Hepatocyte (in vitro differentiated cells): ENCODE measurements around the gene HPSE2. TPM values are rescaled to one million over a fixed set of nuclear protein-coding genes. Genes with fewer than 3 reads are reported as not detected.

Experiments
- DNase-seq: peaks from one replicate; pipeline ENCODE4 v3.0.0-alpha.2; 2016; ENCODE audit warnings: low spot score
- H2AFZ ChIP-seq: fragments of 200-600 bp; sonication (generic); 2 replicates; pipeline ENCODE4 v1.6.0; 2016; ENCODE audit warnings: antibody characterized with exemption, mild to moderate bottlenecking
- H3K27ac ChIP-seq: fragments of 200-600 bp; sonication (generic); 2 replicates; pipeline ENCODE4 v1.5.1; 2016; ENCODE audit warnings: mild to moderate bottlenecking
- H3K27me3 ChIP-seq: fragments of 200-600 bp; sonication (generic); 2 replicates; pipeline ENCODE4 v1.6.1; 2016
- H3K36me3 ChIP-seq: fragments of 200-600 bp; sonication (generic); replicated peaks from 2 replicates; pipeline ENCODE4 v1.5.1; 2016; ENCODE audit warnings: low read depth; ENCODE audit not compliant: insufficient read depth
- H3K4me1 ChIP-seq: fragments of 200-600 bp; sonication (generic); 2 replicates; pipeline ENCODE4 v1.5.1; 2016; ENCODE audit warnings: mild to moderate bottlenecking, moderate library complexity; ENCODE audit not compliant: insufficient read depth
- H3K4me2 ChIP-seq: fragments of 200-600 bp; sonication (generic); 2 replicates; pipeline ENCODE4 v1.6.0; 2016
- H3K4me3 ChIP-seq: fragments of 200-600 bp; sonication (generic); 2 replicates; pipeline ENCODE4 v1.5.1; 2016; ENCODE audit warnings: mild to moderate bottlenecking
- H3K79me2 ChIP-seq: fragments of 200-600 bp; sonication (generic); 2 replicates; pipeline ENCODE4 v1.6.0; 2017; ENCODE audit warnings: mild to moderate bottlenecking
- H3K9me2 ChIP-seq: fragments of 200-600 bp; sonication (generic); replicated peaks from 2 replicates; pipeline ENCODE4 v1.6.0; 2017; ENCODE audit warnings: mild to moderate bottlenecking; ENCODE audit not compliant: insufficient read depth
- H3K9me3 ChIP-seq: fragments of 200-600 bp; sonication (generic); 2 replicates; pipeline ENCODE4 v1.5.1; 2016; ENCODE audit warnings: low read depth, mild to moderate bottlenecking
- H4K20me1 ChIP-seq: fragments of 200-600 bp; sonication (generic); 2 replicates; pipeline ENCODE4 v1.6.0; 2016; ENCODE audit warnings: mild to moderate bottlenecking; ENCODE audit not compliant: insufficient read depth, poor library complexity, severe bottlenecking
- CTCF ChIP-seq: fragments of 200-600 bp; sonication (generic); IDR thresholded peaks from 2 replicates; pipeline ENCODE4 v1.5.1; 2016; ENCODE audit warnings: antibody characterized with exemption, mild to moderate bottlenecking; ENCODE audit not compliant: poor library complexity
- EZH2 ChIP-seq: fragments of 200-600 bp; sonication (generic); IDR thresholded peaks from 2 replicates; pipeline ENCODE4 v1.6.1; 2016; ENCODE audit warnings: antibody characterized with exemption, mild to moderate bottlenecking, borderline replicate concordance
- EZH2phosphoT487 ChIP-seq: fragments of 200-600 bp; sonication (generic); IDR thresholded peaks from one replicate; pipeline ENCODE4 v1.6.1; 2018; ENCODE audit warnings: antibody characterized with exemption, mild to moderate bottlenecking, low read depth, moderate library complexity; ENCODE audit not compliant: unreplicated experiment, severe bottlenecking
- WGBS: methylation state at CpG from one replicate; pipeline ENCODE4 v1.1.6; 2016; ENCODE audit warnings: low lambda C conversion rate; ENCODE audit errors: missing lambda C conversion rate; 5-methylcytosine and 5-hydroxymethylcytosine counted together
- polyA plus RNA-seq: library from polyadenylated mRNA; unstranded; fragments of >200 nt; fragmentation: Nextera tagmentation; extraction: Ambion mirVana; gene quantifications from 2 replicates; pipeline ENCODE4 v1.2.1, GENCODE V29; 2016
- total RNA-seq: library from RNA; depleted of rRNA; stranded (reverse); fragments of >200 nt; gene quantifications from 2 replicates; pipeline ENCODE4 v1.2.3, GENCODE V29; 2014

Gene HPSE2
- total and polyA plus RNA-seq, 2 experiments from 2014 or later = 3.7 to 5.7 TPM

- peaks cover 13% of the 10 kb centered on the region for H3K4me1 ChIP-seq
- no peak for TF ChIP-seq CTCF
- no peak for TF ChIP-seq EZH2phosphoT487
- H4K20me1 ChIP-seq = no peaks in the 10 kb centered on the region
- H3K9me2 ChIP-seq = no peaks in the 10 kb centered on the region
- no peak overlapping the region for H2AFZ ChIP-seq
- no peak for DNase-seq
- no peaks in the 10 kb centered on the region for H3K9me3 ChIP-seq
- H3K4me3 ChIP-seq = no peak overlapping the region
- H3K27ac ChIP-seq = no peak overlapping the region
- H3K79me2 ChIP-seq = no peaks in the 10 kb centered on the region
- H3K27me3 ChIP-seq = no peaks in the 10 kb centered on the region
- WGBS = 66% methylated on average over 2 of the region's 2 CpGs
- no peak overlapping the region for H3K4me2 ChIP-seq
- no peaks in the 10 kb centered on the region for H3K36me3 ChIP-seq
Observed at GRCh38 chr10:98586096-98586495, 649.6 kb downstream of the HPSE2 start.

- H3K27ac ChIP-seq = no peak overlapping the region
- peaks cover 7% of the 10 kb centered on the region for H3K4me1 ChIP-seq
- no peak overlapping the region for H2AFZ ChIP-seq
- H3K79me2 ChIP-seq = no peaks in the 10 kb centered on the region
- DNase-seq = no peak
- H3K27me3 ChIP-seq = no peaks in the 10 kb centered on the region
- H4K20me1 ChIP-seq = no peaks in the 10 kb centered on the region
- no peak overlapping the region for H3K4me3 ChIP-seq
- no peaks in the 10 kb centered on the region for H3K9me3 ChIP-seq
- H3K4me2 ChIP-seq = no peak overlapping the region
- TF ChIP-seq EZH2 (no peak), EZH2phosphoT487 (no peak), CTCF (no peak)
- H3K36me3 ChIP-seq = no peaks in the 10 kb centered on the region
- WGBS = 55% methylated on average over 2 of the region's 2 CpGs
- H3K9me2 ChIP-seq = no peaks in the 10 kb centered on the region
Observed at GRCh38 chr10:98582363-98582762, 653.3 kb downstream of the HPSE2 start.

GRCh38 chr10:98577578-98577977 lies 658.1 kb downstream of the HPSE2 start:
- Histone ChIP-seq H3K4me3 (no peak overlapping the region), H3K9me3 (no peaks in the 10 kb centered on the region), H3K36me3 (no peaks in the 10 kb centered on the region), H3K79me2 (no peaks in the 10 kb centered on the region), H3K27ac (no peak overlapping the region), H3K4me2 (no peak overlapping the region), H3K9me2 (no peaks in the 10 kb centered on the region), H3K4me1 (no peaks in the 10 kb centered on the region), H4K20me1 (no peaks in the 10 kb centered on the region), H2AFZ (no peak overlapping the region), H3K27me3 (no peaks in the 10 kb centered on the region)
- DNase-seq = no peak
- TF ChIP-seq CTCF (no peak), EZH2 (no peak), EZH2phosphoT487 (no peak)

- Histone ChIP-seq H2AFZ (no peak overlapping the region), H3K27ac (no peak overlapping the region), H4K20me1 (no peaks in the 10 kb centered on the region), H3K9me2 (no peaks in the 10 kb centered on the region), H3K36me3 (no peaks in the 10 kb centered on the region), H3K79me2 (no peaks in the 10 kb centered on the region), H3K4me1 (no peaks in the 10 kb centered on the region), H3K4me3 (no peak overlapping the region), H3K27me3 (no peaks in the 10 kb centered on the region), H3K4me2 (no peak overlapping the region), H3K9me3 (no peaks in the 10 kb centered on the region)
- TF ChIP-seq CTCF (no peak), EZH2 (no peak), EZH2phosphoT487 (no peak)
- no peak for DNase-seq
Observed at GRCh38 chr10:98577168-98577567, 658.5 kb downstream of the HPSE2 start.
